A549 (cell line): Measurements from ENCODE around the gene ARL11.

Experiments
- BHLHE40 ChIP-seq: IDR thresholded peaks from 2 replicates; pipeline ENCODE4 v1.6.1; 2012; ENCODE audit warnings: low read depth, low read length, inconsistent platforms
- CEBPB ChIP-seq, 2 experiments: fragments of >200 bp in 1 of 2; sonication (Bioruptor Twin) in 1 of 2; formaldehyde crosslinking in 1 of 2; IDR thresholded peaks; 2 replicates each; pipeline ENCODE4 v1.6.1; 2012 to 2016
- HOXA7 ChIP-seq: fragments of 250-450 bp; sonication (Bioruptor Pico); IDR thresholded peaks from 2 replicates; pipeline ENCODE4 v1.5.0; 2020; ENCODE audit warnings: mild to moderate bottlenecking, moderate library complexity
- POLR2A ChIP-seq: IDR thresholded peaks from 2 replicates; pipeline ENCODE4 v1.6.1; 2012; ENCODE audit warnings: mild to moderate bottlenecking, low read length
- POLR2AphosphoS2 ChIP-seq: conservative IDR thresholded peaks from 2 replicates; pipeline ENCODE4 v1.6.1; 2012; ENCODE audit warnings: low read length, improper control_type of control experiment, inconsistent platforms
- RCOR1 ChIP-seq: fragments of 150-350 bp; IDR thresholded peaks from 2 replicates; pipeline ENCODE4 v1.6.1; 2014; ENCODE audit warnings: antibody characterized with exemption, low read length, low read depth
- RFX5 ChIP-seq: fragments of 450-650 bp; IDR thresholded peaks from 2 replicates; pipeline ENCODE4 v1.7.1; 2014; ENCODE audit warnings: antibody characterized with exemption, mild to moderate bottlenecking, moderate library complexity
- SREBF2 ChIP-seq: fragments of 450-650 bp; IDR thresholded peaks from 2 replicates; pipeline ENCODE4 v1.6.1; 2014; ENCODE audit warnings: mild to moderate bottlenecking, moderate library complexity
- TF ChIP-seq, protein P1 (sequence below): fragments of >200 bp; sonication (Bioruptor Twin); formaldehyde crosslinking; IDR thresholded peaks from 3 replicates; pipeline ENCODE4 v1.5.1; 2016
- TF ChIP-seq, protein P2 (sequence below): fragments of 450-650 bp; IDR thresholded peaks from 2 replicates; pipeline ENCODE4 v1.6.1; 2014; ENCODE audit warnings: antibody characterized with exemption
- TF ChIP-seq, protein P3 (sequence below): fragments of 200-600 bp; sonication (generic); IDR thresholded peaks from 2 replicates; pipeline ENCODE4 v1.6.1; 2016; ENCODE audit warnings: antibody characterized with exemption, mild to moderate bottlenecking, moderate library complexity
- TF ChIP-seq, protein P4 (sequence below): IDR thresholded peaks from 2 replicates; pipeline ENCODE4 v1.6.1; 2012; ENCODE audit warnings: low read depth, borderline replicate concordance

DNA sequence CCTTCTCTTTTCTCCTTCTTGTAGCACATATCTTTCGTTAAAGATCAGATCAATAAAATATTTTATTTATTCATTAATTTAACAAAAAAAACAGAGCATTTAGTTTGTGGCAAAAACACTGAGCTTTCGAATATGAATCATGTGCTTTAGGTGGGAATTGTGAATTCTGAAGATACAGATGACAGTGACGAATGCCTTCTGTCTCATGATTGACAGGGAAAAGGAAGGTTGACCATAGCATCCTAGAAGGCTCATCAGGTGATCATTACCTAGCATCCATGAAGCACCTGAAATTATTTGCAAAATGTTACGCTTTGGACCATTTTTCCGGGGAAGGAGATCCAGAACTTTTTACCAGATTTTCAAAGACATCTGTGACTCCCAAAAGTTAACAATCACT is 3.8 kb downstream of the ARL11 start:
- no peak for TF ChIP-seq POLR2A
- TF ChIP-seq POLR2AphosphoS2, result no peak
- TF ChIP-seq, protein P1, sequence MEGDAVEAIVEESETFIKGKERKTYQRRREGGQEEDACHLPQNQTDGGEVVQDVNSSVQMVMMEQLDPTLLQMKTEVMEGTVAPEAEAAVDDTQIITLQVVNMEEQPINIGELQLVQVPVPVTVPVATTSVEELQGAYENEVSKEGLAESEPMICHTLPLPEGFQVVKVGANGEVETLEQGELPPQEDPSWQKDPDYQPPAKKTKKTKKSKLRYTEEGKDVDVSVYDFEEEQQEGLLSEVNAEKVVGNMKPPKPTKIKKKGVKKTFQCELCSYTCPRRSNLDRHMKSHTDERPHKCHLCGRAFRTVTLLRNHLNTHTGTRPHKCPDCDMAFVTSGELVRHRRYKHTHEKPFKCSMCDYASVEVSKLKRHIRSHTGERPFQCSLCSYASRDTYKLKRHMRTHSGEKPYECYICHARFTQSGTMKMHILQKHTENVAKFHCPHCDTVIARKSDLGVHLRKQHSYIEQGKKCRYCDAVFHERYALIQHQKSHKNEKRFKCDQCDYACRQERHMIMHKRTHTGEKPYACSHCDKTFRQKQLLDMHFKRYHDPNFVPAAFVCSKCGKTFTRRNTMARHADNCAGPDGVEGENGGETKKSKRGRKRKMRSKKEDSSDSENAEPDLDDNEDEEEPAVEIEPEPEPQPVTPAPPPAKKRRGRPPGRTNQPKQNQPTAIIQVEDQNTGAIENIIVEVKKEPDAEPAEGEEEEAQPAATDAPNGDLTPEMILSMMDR, result no peak
- TF ChIP-seq, protein P2, sequence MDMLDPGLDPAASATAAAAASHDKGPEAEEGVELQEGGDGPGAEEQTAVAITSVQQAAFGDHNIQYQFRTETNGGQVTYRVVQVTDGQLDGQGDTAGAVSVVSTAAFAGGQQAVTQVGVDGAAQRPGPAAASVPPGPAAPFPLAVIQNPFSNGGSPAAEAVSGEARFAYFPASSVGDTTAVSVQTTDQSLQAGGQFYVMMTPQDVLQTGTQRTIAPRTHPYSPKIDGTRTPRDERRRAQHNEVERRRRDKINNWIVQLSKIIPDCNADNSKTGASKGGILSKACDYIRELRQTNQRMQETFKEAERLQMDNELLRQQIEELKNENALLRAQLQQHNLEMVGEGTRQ, result no peak
- no peak for TF ChIP-seq BHLHE40
- TF ChIP-seq, protein P3, sequence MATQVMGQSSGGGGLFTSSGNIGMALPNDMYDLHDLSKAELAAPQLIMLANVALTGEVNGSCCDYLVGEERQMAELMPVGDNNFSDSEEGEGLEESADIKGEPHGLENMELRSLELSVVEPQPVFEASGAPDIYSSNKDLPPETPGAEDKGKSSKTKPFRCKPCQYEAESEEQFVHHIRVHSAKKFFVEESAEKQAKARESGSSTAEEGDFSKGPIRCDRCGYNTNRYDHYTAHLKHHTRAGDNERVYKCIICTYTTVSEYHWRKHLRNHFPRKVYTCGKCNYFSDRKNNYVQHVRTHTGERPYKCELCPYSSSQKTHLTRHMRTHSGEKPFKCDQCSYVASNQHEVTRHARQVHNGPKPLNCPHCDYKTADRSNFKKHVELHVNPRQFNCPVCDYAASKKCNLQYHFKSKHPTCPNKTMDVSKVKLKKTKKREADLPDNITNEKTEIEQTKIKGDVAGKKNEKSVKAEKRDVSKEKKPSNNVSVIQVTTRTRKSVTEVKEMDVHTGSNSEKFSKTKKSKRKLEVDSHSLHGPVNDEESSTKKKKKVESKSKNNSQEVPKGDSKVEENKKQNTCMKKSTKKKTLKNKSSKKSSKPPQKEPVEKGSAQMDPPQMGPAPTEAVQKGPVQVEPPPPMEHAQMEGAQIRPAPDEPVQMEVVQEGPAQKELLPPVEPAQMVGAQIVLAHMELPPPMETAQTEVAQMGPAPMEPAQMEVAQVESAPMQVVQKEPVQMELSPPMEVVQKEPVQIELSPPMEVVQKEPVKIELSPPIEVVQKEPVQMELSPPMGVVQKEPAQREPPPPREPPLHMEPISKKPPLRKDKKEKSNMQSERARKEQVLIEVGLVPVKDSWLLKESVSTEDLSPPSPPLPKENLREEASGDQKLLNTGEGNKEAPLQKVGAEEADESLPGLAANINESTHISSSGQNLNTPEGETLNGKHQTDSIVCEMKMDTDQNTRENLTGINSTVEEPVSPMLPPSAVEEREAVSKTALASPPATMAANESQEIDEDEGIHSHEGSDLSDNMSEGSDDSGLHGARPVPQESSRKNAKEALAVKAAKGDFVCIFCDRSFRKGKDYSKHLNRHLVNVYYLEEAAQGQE, result no peak
- TF ChIP-seq RCOR1, result no peak
- no peak for TF ChIP-seq SREBF2
- no peak for TF ChIP-seq RFX5
- TF ChIP-seq CEBPB (IDR thresholded peaks at IDR 0.05), result no peak
- no peak for TF ChIP-seq HOXA7 (CRISPR knock-in tag)
- TF ChIP-seq, protein P4, sequence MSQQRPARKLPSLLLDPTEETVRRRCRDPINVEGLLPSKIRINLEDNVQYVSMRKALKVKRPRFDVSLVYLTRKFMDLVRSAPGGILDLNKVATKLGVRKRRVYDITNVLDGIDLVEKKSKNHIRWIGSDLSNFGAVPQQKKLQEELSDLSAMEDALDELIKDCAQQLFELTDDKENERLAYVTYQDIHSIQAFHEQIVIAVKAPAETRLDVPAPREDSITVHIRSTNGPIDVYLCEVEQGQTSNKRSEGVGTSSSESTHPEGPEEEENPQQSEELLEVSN, result no peak
